D721Med (cell line): ENCODE data around the gene PLEKHF1.

Source experiments
- DNase-seq: peaks from one replicate; pipeline ENCODE4 v3.0.0; 2011; ENCODE audit warnings: low spot score; ENCODE audit not compliant: insufficient read length
- FAIRE-seq: peaks from 2 replicates; lab custom pipeline; 2011; peaks lifted over from hg19 to GRCh38; lab: Jason Lieb, UNC
- CTCF ChIP-seq: IDR thresholded peaks from 2 replicates; pipeline ENCODE4 v1.5.1; 2012; ENCODE audit warnings: mild to moderate bottlenecking, control low read depth; ENCODE audit not compliant: insufficient read depth; ENCODE audit errors: missing control alignments

Gene PLEKHF1

GRCh38 chr19:29695765-29696564, 30.7 kb downstream of the PLEKHF1 start:
- no peak for TF ChIP-seq CTCF
- DNase-seq, result no peak
- FAIRE-seq, result no peak

GRCh38 chr19:29696565-29696846, 31.2 kb downstream of the PLEKHF1 start:
- DNase-seq (no peak), FAIRE-seq (no peak)
- TF ChIP-seq CTCF, result no peak

- DNase-seq, result no peak
- FAIRE-seq, result no peak
- no peak for TF ChIP-seq CTCF
These were observed 32.4 kb downstream of the PLEKHF1 start for GRCh38 chr19:29697523-29698261.

DNA sequence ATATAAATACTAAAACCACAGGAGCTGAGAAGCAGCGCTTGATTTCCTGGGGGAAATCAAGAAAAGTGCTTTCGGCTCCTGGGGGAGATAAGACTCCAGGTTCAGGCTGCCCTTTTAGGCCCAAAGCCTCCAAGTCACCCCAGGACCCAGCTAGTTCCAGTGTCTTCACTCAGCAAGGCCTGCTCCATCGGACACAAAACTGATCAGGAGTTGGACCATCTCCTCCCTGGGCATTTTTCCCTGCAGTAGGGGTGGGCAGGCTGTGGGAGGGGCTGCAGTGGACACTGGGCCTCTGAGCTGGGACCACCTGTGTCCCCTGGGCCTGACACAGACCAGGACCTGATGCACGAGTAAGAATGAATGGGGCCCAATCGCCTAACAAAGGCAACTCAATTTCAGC, 34.6 kb downstream of the PLEKHF1 start:
- TF ChIP-seq CTCF, result no peak
- no peak for DNase-seq
- no peak for FAIRE-seq

DNA sequence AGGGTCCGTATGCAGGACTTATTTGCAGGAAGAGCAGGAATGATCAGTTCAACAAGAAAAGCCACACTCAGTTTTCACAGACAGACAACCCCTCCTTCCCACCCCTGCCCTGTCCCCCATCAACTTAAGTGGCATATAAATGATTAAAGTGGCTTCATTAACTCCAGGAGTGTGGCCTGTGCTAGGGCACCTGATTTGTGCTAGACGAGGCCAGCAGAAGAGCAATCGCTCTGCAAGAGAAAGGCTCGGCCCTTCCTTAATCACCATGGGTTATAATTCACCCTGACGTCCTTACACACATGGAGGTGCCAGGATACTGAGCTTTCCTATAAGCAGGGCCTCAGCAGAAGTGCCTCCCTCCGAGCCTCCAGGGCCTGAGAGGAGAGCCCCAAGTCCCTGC, 35.2 kb downstream of the PLEKHF1 start:
- DNase-seq (no peak), FAIRE-seq (no peak)
- TF ChIP-seq CTCF, result no peak

DNA sequence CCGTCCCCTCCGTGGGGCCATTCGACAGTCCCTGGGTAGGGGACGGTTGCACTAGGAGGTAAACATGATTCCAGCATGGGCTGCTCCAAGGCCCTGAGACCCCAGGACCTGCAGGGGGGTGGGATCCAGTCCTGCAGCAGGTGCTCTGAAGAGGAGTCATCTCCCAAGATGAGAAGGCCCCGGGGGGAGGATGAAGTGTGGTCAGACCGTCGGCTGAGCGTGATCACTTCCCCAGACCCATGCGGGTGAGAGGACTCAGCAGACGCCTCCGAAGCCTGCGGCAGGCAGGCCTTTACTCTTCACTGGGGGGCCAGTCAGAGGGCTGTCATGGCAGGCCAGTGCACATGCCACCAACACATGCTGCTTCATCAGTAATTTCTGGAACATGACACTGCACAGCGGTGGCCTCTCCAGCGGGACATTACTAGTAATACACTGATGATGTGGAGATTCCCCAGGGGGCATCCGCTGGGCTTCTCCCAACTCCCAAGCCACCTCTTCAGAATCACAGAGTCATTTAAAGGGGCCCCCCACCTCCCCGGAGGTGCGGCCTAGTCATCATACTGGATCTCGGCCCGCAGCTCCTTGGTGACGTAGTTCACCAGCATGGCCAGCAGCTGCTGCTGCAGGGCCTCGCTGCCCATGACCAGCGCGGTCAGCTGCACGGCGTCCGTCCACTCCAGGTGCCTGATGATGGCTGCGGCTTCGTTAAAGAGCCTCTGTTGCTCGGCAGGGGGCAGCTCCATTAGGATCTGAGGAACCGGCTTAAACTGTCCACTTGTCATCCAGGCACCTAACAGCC, 37.1 kb downstream of the PLEKHF1 start:
- DNase-seq, result no peak
- no peak for FAIRE-seq
- no peak for TF ChIP-seq CTCF
